CD1c-positive myeloid dendritic cell (primary cell): ENCODE results near the gene LTO1.

Source experiments
- DNase-seq: peaks from one replicate; pipeline ENCODE4 v3.0.0-alpha.2; 2016; ENCODE audit errors: extremely low spot score

Gene LTO1

DNA sequence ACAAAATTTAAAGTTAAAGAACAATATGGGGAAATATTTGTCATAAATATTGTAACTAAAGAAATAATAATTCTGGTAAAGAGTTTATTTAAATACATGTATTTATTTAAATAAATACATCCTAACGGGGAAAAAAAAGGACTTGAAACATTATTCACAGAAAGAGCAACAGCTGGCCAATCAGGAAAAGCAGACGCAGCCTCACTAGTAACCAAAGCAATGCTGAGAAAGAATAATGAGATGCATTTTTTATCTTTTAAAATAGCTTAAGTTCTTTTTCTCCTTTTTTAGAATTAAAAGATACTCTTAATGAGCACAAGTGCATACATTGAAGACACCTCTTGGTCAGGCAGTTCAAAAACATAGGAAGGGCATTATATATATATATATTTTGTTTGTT lies 2.6 kb upstream of the LTO1 start:
- no peak for DNase-seq

DNA sequence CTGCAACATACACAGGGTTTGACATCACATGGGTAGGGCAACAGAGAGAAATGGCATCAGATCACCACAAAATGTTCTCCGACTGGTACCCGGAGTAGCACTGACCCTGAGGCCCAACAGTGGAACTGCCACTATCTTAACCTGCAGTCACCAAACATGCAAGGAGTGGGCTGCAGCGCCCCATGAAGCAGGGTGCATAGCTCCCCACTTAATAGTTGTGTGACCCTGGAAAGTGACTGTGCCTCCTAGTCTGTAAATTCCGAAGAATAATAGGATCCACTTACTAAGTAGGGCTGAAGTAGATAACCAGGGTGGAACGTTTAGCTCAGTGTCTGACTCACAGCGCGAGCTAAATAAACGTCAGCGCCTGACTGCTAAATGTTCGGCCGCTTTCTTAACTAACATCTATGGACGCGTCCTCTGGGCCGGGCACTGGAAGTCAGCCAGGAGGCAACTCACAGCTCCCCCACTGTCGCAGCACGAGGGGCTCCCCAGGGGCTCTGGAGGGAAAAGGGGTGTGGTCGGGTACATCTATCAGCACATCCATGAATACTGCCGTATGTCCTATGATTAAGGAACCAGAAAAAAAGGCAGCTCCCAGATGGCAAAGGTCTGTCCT lies 777 bp downstream of the LTO1 start:
- peak; percentile 19 for DNase-seq

- no peak for DNase-seq
These were observed 3.3 kb downstream of the LTO1 start for GRCh38 chr11:69671734-69672465.

GRCh38 chr11:69670158-69670845 lies 4.9 kb downstream of the LTO1 start:
- peak; percentile 63 for DNase-seq

DNA sequence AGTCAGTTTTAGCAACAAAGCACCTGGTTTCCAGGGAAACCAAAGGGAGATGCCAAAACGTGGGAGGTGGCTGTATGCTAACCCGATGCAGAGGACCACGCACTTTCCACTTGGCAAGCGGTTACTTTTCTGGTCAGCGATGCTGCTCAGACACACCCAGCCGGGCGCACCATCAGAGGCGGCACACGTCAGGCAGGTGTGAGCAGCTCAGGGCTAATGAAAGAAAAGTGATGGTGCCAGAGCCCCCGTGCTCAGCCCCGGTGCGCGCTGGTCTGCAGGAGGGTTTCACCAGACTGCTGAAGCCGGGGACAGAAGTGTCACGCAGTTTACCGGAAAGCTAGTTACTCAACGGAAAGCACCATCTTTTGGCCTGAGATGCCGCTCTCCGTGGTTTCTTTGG lies 5.7 kb downstream of the LTO1 start:
- no peak for DNase-seq

DNA sequence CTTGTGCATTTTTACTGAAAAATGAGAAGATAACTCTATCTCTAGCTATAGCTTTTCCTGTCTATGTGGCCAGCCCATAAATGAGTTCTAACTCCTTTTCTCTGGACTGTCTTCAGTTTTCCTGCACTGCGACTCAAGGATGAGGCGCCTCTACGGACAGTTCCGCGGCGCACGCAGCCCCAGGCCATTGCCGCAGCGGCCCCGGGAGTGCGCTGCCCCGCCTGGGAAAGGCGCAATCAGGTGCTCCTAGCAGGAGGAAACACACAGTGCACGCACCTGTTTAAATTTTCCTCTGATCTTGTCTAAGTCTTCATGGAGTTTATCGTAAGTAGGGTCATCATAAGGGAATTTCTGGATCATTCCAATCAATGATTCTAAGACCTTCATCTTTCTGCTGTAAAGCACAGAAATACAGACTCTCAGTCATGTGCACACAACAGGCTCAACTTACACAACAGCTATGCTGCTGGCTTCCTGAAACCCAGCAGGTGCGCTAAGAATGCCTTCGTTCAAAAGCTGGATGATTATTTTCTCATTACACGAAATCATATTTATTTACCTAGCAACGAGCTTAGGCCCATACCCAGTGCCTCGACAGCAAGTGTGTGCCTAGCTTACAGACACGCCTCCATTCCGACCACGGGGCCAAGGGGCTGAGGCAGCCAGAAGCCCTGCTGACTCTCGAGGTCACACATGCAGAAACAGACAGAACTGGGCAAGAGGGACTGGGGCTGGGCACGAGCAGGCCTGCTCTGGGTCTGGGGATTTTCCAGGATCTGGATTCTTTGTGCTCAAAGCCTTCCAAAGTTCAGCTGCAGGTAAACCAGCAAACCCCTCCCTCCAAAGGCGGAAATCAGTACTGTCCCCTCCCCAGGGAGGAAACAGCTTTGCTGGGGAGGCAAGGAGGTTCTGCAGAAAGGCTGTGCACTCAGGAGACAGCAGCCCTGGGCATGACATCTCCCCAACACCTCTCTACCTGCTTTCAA lies 7.2 kb downstream of the LTO1 start:
- no peak for DNase-seq

- no peak for DNase-seq
These were observed 8.2 kb downstream of the LTO1 start for GRCh38 chr11:69666752-69667536.

GRCh38 chr11:69666261-69666660 lies 8.9 kb downstream of the LTO1 start:
- no peak for DNase-seq

- DNase-seq: no peak
These were observed 9.5 kb downstream of the LTO1 start for GRCh38 chr11:69665669-69666068.

DNA sequence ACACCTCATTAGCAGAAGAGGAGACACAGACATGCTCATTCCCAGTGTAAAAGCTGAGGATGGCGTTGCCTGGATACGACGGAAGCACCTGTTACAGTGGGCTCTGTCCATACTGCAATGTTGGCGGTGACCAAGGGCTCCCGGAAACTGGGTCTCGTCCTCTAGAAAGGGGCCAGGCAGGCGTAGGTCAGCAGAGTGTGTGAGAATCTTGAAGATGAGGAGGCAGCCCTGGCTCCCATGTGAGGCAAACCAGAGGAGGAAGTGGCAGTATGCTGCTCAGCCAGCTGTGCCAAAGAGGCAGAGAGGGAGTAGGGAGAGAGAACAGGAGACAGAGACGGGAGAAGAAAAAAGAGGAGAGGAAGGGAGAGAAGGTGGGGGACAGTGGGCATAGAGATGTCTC lies 10.3 kb downstream of the LTO1 start:
- DNase-seq: no peak

GRCh38 chr11:69664103-69664775 lies 10.9 kb downstream of the LTO1 start:
- no peak for DNase-seq

DNA sequence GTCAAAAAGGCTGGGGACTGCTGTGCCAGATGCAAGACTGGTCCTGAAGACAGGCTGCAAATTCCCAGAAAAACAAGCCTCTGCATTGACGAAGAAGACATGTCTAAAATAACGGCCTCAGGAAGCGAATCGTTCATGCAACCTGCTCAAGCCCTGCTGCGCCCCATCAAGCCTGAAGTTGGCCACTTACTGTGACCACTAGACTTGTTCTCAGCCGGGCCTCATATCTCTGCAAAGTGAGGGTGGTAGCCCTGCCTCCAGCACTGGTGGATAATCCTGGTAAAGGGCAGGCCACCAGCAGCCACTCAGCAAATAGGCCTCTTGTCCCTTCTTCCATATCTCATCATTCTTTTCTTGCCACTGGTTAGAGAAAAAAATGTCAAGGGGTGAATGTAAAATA lies 11.8 kb downstream of the LTO1 start:
- no peak for DNase-seq

DNA sequence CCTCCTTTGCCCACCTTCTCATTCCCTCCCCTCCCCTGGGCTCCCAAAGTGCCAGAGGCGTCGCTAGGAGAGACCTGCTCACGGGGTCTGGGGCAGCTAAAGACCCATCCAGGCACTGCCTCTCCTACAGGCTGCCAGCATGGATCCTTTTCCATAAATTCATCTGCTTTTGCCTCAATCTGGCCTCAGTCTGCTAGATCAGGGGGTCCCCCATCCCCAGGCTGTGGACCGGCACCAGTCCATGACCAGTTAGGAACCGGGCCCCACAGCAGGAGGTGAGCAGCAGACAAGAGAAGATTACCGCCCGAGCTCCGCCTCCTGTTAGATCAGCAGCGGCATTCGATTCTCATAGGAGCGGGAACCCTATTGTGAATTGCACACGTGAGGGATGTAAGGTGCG lies 12.3 kb downstream of the LTO1 start:
- DNase-seq: no peak

DNA sequence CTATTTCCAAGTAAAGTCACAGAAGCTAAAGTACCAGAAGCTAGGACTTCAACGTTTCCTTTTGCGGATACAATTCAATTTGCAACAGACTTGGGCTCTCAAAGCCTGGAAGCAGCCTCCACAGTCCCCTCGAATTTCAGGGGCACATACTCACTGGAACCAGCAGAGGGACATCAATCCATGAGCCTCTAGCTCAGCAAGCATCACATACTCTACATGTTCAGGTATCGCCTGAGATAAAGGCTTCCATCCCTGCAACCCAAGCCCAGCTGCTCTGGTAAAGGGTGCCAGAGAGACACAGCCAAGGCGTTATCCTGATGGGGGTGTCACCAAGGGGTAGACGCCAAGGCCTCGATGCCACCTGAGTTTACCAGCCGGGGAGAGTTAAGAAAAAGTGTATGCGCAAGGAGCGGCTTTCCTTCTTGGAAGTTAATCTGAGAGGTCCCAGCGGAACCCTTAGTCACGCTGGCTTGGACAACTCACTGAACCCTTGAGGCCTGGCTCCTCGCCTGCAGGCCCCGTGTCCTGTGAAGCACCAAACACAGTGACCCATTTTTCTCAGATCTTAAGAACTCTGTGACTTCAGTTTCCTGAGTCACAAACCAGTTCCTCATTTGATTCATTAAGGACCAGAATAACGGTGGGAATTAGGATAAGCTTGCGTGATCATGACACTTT lies 13.0 kb downstream of the LTO1 start:
- DNase-seq: peak; percentile 36

DNA sequence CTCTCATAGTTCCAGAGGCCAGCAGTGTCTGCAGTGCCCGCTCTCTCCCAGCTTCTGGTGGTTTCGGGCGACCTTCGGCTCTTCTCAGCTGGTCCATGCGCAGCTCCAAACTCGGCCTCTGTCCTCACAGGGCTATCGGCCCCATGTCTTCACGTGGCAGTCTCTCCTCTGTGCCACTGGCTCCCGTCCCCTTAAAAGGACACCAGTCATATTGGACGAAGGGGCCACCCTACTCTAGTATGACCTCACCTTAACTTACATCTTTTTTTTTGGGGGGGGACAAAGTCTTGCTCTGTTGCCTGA lies 13.8 kb downstream of the LTO1 start:
- no peak for DNase-seq

DNA sequence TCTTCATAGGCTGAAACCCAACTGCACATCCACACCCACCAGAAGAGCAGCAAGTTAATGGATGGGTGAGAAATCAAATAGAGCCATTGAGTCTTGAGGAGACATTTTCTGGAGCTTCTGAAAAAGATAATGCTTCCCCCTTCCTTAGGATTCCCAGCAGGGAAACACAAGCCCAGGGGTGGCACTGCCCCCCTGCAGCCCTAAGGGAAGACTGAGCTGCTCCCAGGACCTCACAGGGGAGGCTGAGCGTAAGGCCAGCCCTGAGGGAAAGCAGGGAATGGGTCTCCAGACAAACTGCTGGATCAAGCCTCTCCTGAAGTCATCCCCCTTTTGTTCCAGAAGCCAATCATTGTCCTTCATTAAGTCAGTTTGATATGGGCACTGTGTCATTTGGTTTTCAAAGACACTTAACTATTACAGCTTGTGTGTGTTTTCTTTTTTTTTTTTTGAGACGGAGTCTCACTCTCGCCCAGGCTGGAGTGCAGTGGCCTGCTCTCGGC lies 15.1 kb downstream of the LTO1 start:
- DNase-seq: no peak

GRCh38 chr11:69659591-69659990 lies 15.6 kb downstream of the LTO1 start:
- DNase-seq: no peak

- no peak for DNase-seq
These were observed 16.3 kb downstream of the LTO1 start for GRCh38 chr11:69658626-69659450.
